Esophagus muscularis mucosa (tissue), 4 donors: Measurements from ENCODE around the gene SCGB1C1. TPM values are rescaled to one million over a fixed set of nuclear protein-coding genes. Genes with fewer than 3 reads are reported as not detected.
"Not testable (repeated sequence)": the region's sequence is repeated elsewhere in the genome, so short reads cannot be mapped to it uniquely, and the experiment has no call there.

Source experiments
- DNase-seq: peaks from one replicate; pipeline ENCODE4 v3.0.0-alpha.2; 2017; ENCODE audit errors: extremely low spot score
- H3K27ac ChIP-seq, 4 donors: fragments of 200-600 bp; sonication (generic); replicated peaks in 1 of 4; 1 replicate in 3 of 4; 2 replicates in 1 of 4; pipeline ENCODE4 v1.5.1; 2016 to 2019; ENCODE audit warnings: mild to moderate bottlenecking in 1 of 4
- H3K27me3 ChIP-seq, 4 donors: fragments of 200-600 bp; sonication (generic); one replicate each; pipeline versions ENCODE4 v1.5.1 to v1.6.0; 2016 to 2019
- H3K36me3 ChIP-seq, 4 donors: fragments of 200-600 bp; sonication (generic); one replicate each; pipeline ENCODE4 v1.5.1; 2016 to 2019
- H3K4me1 ChIP-seq, 4 donors: fragments of 200-600 bp; sonication (generic); one replicate each; pipeline ENCODE4 v1.5.1; 2016 to 2019
- H3K4me3 ChIP-seq, 4 donors: fragments of 200-600 bp; sonication (generic); 1 replicate in 2 of 4; 2 replicates in 2 of 4; pipeline ENCODE4 v1.5.1; 2016 to 2019; ENCODE audit warnings: mild to moderate bottlenecking in 4 of 4, moderate library complexity in 1 of 4
- H3K9me3 ChIP-seq, 4 donors: fragments of 200-600 bp; sonication (generic); 1 replicate in 3 of 4; 2 replicates in 1 of 4; pipeline ENCODE4 v1.5.1; 2016 to 2019
- WGBS: methylation state at CpG from one replicate; pipeline ENCODE4 v1.1.5; 2018; 5-methylcytosine and 5-hydroxymethylcytosine counted together
- intact Hi-C: fragments of 100-400 bp; cut with DNase I; formaldehyde crosslinking; loops from one replicate; pipeline ENCODE4 v1.15.1; 2023
- total RNA-seq, 4 donors: library from RNA; depleted of rRNA; stranded (reverse); fragments of >200 nt; gene quantifications; one replicate each; pipeline versions ENCODE4 v1.1.0 to v1.2.1, GENCODE V29; 2016
- TF ChIP-seq, protein P1 (sequence below), 3 experiments: fragments of 200-600 bp in 2 of 3; fragments of 450-650 bp in 1 of 3; sonication (generic) in 2 of 3; IDR thresholded peaks; one replicate each; pipeline ENCODE4 v1.5.1; 2017 to 2019; ENCODE audit warnings: antibody characterized with exemption in 3 of 3, mild to moderate bottlenecking in 2 of 3, moderate library complexity in 1 of 3

SCGB1C1 gene
- total RNA-seq: not detected

DNA sequence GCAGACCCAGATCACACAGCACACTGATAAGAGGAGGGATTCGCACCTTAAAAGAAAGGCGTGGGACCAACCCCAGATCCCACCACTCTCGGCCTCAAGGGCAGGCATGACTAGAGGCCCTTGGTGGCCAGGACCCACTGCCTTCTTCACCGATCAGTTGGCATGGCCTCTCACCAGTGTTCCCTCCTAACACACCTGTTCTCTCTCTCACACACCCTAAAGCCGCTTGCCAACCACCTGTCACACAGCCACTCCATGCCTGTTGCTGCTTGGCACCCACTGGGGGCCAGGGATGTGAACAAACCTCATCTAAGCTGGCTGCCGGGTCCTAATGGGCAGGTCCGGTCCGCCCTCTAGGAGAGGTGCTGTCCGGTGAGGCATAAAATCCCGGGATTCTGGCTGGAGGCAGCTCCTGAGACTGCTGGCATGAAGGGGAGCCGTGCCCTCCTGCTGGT, at the start of gene SCGB1C1:
Gene SCGB1C1, plus strand, starts transcription at position 405 of the 455 bp plus-strand sequence. Its CDS starts 22 bp downstream, at position 427.
- H3K27ac ChIP-seq, H3K4me1 ChIP-seq, H3K27me3 ChIP-seq, H3K9me3 ChIP-seq, H3K36me3 ChIP-seq, DNase-seq, H3K4me3 ChIP-seq, intact Hi-C loops: not testable (repeated sequence)
- WGBS: 73% methylated on average over 3 of the region's 11 CpGs

- 0% methylated on average over 1 of the region's 13 CpGs for WGBS
- DNase-seq, H3K36me3 ChIP-seq, H3K9me3 ChIP-seq, intact Hi-C loops, H3K4me3 ChIP-seq, H3K4me1 ChIP-seq, H3K27ac ChIP-seq, H3K27me3 ChIP-seq: not testable (repeated sequence)
- TF ChIP-seq, protein P1, sequence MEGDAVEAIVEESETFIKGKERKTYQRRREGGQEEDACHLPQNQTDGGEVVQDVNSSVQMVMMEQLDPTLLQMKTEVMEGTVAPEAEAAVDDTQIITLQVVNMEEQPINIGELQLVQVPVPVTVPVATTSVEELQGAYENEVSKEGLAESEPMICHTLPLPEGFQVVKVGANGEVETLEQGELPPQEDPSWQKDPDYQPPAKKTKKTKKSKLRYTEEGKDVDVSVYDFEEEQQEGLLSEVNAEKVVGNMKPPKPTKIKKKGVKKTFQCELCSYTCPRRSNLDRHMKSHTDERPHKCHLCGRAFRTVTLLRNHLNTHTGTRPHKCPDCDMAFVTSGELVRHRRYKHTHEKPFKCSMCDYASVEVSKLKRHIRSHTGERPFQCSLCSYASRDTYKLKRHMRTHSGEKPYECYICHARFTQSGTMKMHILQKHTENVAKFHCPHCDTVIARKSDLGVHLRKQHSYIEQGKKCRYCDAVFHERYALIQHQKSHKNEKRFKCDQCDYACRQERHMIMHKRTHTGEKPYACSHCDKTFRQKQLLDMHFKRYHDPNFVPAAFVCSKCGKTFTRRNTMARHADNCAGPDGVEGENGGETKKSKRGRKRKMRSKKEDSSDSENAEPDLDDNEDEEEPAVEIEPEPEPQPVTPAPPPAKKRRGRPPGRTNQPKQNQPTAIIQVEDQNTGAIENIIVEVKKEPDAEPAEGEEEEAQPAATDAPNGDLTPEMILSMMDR (IDR thresholded peaks at IDR 0.05): peak in 1 of 3 experiments; percentile 13
Observed at GRCh38 chr11:180242-180641, 12.6 kb upstream of the SCGB1C1 start.

GRCh38 chr11:189200-189783, 3.6 kb upstream of the SCGB1C1 start:
- intact Hi-C loops, H3K9me3 ChIP-seq, H3K27ac ChIP-seq, H3K27me3 ChIP-seq, H3K4me3 ChIP-seq, H3K36me3 ChIP-seq, H3K4me1 ChIP-seq: not testable (repeated sequence)
- 79% methylated on average over 27 of the region's 55 CpGs for WGBS
- peak; percentile 5 for DNase-seq

GRCh38 chr11:189843-190311, 3.0 kb upstream of the SCGB1C1 start:
- not testable (repeated sequence) for DNase-seq, H3K36me3 ChIP-seq

GRCh38 chr11:190546-190945, 2.3 kb upstream of the SCGB1C1 start:
- WGBS: 87% methylated on average over 5 of the region's 5 CpGs
- H3K27me3 ChIP-seq, DNase-seq, intact Hi-C loops, H3K4me3 ChIP-seq, H3K4me1 ChIP-seq, H3K36me3 ChIP-seq, H3K27ac ChIP-seq, H3K9me3 ChIP-seq: not testable (repeated sequence)

More at GRCh38 chr11:189843-190311, 3.0 kb upstream of the SCGB1C1 start:
- intact Hi-C loops, H3K27ac ChIP-seq, H3K4me3 ChIP-seq, H3K9me3 ChIP-seq, H3K4me1 ChIP-seq, H3K27me3 ChIP-seq: not testable (repeated sequence)
- WGBS: 40% methylated on average over 1 of the region's 25 CpGs

GRCh38 chr11:191490-192478, 1.1 kb upstream of the SCGB1C1 start:
- H3K27ac ChIP-seq, H3K36me3 ChIP-seq, intact Hi-C loops, DNase-seq, H3K9me3 ChIP-seq, H3K4me1 ChIP-seq, H3K27me3 ChIP-seq, H3K4me3 ChIP-seq: not testable (repeated sequence)
- TF ChIP-seq, protein P1 (IDR thresholded peaks at IDR 0.05): peak; percentile 14 to 42 (median 21)
- WGBS: 35% methylated on average over 8 of the region's 8 CpGs

GRCh38 chr11:193481-193880, 603 bp downstream of the SCGB1C1 start:
- WGBS: 79% methylated on average over 4 of the region's 5 CpGs
- H3K36me3 ChIP-seq, DNase-seq, H3K9me3 ChIP-seq, H3K27me3 ChIP-seq, H3K27ac ChIP-seq, intact Hi-C loops, H3K4me3 ChIP-seq, H3K4me1 ChIP-seq: not testable (repeated sequence)
